GM19351 (cell line): Measurements from ENCODE around the gene LRP1.

Experiments used
- ATAC-seq: cut with Tn5 transposase; IDR thresholded peaks from one replicate; pipeline ENCODE4 v1.9.1; 2021; ENCODE audit warnings: mild to moderate bottlenecking, moderate library complexity; ENCODE audit not compliant: unreplicated experiment

Gene LRP1

GRCh38 chr12:57190037-57190436 lies 61.8 kb downstream of the LRP1 start:
- ATAC-seq, result no peak

GRCh38 chr12:57190821-57191220 lies 62.5 kb downstream of the LRP1 start:
- no peak for ATAC-seq

- no peak for ATAC-seq
Observed at GRCh38 chr12:57191410-57191809, 63.1 kb downstream of the LRP1 start.

- no peak for ATAC-seq
Observed at GRCh38 chr12:57192920-57193319, 64.6 kb downstream of the LRP1 start.

GRCh38 chr12:57193706-57194245 lies 65.5 kb downstream of the LRP1 start:
- no peak for ATAC-seq

- ATAC-seq, result no peak
Observed at GRCh38 chr12:57194253-57194652, 66.0 kb downstream of the LRP1 start.

GRCh38 chr12:57195186-57195585 lies 66.9 kb downstream of the LRP1 start:
- no peak for ATAC-seq

GRCh38 chr12:57195611-57196371 lies 67.5 kb downstream of the LRP1 start:
- no peak for ATAC-seq

GRCh38 chr12:57196439-57196838 lies 68.2 kb downstream of the LRP1 start:
- no peak for ATAC-seq

- no peak for ATAC-seq
Observed at GRCh38 chr12:57196956-57197355, 68.7 kb downstream of the LRP1 start.

GRCh38 chr12:57198329-57198728 lies 70.0 kb downstream of the LRP1 start:
- no peak for ATAC-seq

GRCh38 chr12:57199191-57199590 lies 70.9 kb downstream of the LRP1 start:
- ATAC-seq, result no peak

- ATAC-seq, result no peak
Observed at GRCh38 chr12:57200497-57200896, 72.2 kb downstream of the LRP1 start.

GRCh38 chr12:57201219-57201618 lies 72.9 kb downstream of the LRP1 start:
- ATAC-seq, result no peak

- no peak for ATAC-seq
Observed at GRCh38 chr12:57201631-57202030, 73.3 kb downstream of the LRP1 start.

- no peak for ATAC-seq
Observed at GRCh38 chr12:57202321-57202720, 74.0 kb downstream of the LRP1 start.

GRCh38 chr12:57203201-57203600 lies 74.9 kb downstream of the LRP1 start:
- no peak for ATAC-seq

GRCh38 chr12:57203791-57204190 lies 75.5 kb downstream of the LRP1 start:
- no peak for ATAC-seq

GRCh38 chr12:57204454-57204853 lies 76.2 kb downstream of the LRP1 start:
- ATAC-seq, result no peak

GRCh38 chr12:57205186-57205585 lies 76.9 kb downstream of the LRP1 start:
- ATAC-seq, result no peak

GRCh38 chr12:57205931-57206330 lies 77.6 kb downstream of the LRP1 start:
- no peak for ATAC-seq

- ATAC-seq, result no peak
Observed at GRCh38 chr12:57207731-57208630, 79.7 kb downstream of the LRP1 start.
